HCEC 1CT (cell line): ENCODE results near the gene PCSK9.
A peak's percentile ranks its signal among the peaks of the same experiment; 100 is the strongest.

Experiments
- DNase-seq: peaks from one replicate; pipeline ENCODE4 v3.0.0-alpha.2; 2017

Gene PCSK9

DNA sequence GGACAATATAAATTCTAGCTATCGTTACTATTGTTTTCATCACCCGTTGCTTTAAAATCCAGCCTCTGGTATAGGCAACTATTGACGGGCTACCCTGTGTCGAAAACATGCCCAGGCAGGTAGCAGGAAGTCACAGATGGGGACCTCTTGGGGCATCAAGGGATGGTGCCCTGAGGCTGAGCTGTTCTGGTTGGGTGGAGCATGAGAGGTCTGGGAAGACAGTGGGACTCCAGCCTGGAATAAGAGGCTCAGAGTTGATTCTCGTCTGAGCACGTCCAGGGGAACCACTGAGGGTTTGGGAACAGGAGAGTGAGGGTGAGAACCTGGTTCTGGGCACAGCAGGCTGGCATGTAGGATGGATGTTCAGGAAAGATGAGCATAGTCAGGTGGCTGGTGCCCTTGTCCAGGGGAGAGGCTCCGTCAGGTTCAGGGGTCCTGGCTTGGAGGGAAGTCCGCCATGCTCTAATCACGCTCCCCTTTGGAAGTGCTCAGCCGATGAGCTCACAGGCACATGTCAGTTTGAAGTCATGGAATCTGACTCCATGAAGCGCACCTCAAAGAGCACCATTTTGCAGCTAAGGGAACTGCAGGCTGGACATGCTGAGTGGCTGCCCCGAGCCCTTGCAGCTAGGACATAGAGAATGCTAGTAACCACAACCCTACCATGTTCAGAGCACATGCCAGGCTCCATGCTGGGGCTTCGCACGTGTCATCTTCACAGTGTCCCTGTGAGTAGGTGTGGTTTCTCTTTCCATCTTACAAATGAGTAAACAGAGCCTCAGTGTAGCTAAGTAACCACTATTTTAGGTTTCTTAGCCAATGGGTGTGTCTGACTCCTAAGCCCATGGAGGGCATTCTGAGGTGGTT lies 21.0 kb downstream of the PCSK9 start:
- DNase-seq: no peak

DNA sequence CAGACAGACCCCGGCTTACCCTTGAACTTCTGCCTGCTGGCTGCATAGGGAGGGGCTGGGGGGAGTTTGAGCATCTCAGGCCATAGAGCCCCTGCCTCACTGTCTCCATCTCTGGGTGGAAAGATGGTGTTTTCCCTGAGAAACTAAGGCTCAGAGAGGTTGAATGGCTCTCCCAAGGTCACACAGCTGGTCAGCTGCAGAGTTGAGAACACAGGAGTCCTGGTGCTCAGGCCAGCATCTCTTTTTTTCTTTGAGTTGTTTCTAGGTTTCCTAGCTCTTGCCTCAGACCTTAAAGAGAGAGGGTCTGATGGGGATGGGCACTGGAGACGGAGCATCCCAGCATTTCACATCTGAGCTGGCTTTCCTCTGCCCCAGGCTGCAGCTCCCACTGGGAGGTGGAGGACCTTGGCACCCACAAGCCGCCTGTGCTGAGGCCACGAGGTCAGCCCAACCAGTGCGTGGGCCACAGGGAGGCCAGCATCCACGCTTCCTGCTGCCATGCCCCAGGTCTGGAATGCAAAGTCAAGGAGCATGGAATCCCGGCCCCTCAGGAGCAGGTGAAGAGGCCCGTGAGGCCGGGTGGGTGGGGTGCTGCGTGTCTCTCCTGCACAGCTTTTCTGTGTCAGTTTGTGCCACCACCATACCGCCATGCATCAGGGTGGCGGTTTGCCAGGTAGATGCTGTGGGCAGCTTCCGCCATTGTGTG lies 21.8 kb downstream of the PCSK9 start:
- DNase-seq: no peak

DNA sequence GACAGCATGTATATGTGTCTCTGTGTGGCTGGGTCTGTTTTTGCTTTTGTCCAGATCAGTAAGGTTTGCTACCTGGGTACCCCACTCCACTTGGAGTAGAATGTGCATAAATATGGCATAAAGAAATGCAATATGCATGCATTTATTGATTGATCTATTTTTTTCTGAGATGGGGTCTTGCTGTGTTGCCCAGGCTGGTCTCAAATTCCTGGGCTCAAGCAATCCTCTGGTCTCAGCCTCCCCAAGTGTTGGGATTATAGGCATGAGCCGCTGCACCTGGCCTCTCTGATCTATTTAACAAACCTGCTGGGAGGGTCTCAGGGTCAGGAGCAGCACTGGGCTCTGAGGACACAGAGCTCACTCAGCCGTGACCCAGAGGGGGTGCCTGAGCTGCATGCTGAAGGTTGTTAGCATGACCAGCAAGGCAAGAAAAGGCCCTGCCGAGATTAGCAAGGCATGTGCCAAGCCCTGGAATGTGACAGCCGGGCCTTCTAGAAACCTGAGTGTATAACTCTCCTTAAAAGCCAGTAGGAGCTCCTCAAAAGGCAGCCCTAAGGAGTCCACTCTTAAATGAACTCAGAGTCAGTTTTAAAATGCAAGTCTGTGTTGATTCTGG lies 22.5 kb downstream of the PCSK9 start:
- no peak for DNase-seq

DNA sequence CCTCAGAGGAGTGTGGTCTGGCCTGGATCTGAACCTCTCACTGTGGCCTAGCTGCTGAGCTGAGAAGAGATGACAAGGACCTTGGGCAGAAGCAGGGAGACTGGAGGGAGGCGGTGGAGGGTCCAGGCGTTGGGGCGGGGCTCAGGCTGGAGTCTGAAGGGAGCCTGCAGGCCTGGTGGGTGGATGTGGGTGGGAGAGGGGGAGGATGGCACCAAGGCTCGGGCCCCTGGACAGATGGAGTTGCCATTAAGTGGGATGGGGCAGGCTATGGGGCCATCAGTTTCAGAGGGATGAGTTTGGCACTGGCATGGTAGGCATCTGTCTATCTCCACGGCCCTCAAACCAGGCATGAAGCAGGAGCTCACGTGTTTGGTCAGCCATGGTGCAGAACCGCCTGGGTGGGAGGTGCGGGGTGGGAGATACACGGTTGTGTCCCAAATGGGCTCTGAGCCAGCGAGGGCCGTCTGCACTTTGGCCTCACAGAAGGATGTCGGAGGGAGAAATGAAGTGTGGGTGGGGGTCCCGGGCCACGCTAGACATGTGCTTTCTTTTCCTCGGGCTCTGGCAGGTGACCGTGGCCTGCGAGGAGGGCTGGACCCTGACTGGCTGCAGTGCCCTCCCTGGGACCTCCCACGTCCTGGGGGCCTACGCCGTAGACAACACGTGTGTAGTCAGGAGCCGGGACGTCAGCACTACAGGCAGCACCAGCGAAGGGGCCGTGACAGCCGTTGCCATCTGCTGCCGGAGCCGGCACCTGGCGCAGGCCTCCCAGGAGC lies 23.6 kb downstream of the PCSK9 start:
- no peak for DNase-seq

DNA sequence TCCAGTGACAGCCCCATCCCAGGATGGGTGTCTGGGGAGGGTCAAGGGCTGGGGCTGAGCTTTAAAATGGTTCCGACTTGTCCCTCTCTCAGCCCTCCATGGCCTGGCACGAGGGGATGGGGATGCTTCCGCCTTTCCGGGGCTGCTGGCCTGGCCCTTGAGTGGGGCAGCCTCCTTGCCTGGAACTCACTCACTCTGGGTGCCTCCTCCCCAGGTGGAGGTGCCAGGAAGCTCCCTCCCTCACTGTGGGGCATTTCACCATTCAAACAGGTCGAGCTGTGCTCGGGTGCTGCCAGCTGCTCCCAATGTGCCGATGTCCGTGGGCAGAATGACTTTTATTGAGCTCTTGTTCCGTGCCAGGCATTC lies 24.2 kb downstream of the PCSK9 start:
- no peak for DNase-seq

DNA sequence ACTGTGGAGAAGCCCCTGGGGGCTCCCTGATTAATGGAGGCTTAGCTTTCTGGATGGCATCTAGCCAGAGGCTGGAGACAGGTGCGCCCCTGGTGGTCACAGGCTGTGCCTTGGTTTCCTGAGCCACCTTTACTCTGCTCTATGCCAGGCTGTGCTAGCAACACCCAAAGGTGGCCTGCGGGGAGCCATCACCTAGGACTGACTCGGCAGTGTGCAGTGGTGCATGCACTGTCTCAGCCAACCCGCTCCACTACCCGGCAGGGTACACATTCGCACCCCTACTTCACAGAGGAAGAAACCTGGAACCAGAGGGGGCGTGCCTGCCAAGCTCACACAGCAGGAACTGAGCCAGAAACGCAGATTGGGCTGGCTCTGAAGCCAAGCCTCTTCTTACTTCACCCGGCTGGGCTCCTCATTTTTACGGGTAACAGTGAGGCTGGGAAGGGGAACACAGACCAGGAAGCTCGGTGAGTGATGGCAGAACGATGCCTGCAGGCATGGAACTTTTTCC lies 24.8 kb downstream of the PCSK9 start:
- DNase-seq: no peak

DNA sequence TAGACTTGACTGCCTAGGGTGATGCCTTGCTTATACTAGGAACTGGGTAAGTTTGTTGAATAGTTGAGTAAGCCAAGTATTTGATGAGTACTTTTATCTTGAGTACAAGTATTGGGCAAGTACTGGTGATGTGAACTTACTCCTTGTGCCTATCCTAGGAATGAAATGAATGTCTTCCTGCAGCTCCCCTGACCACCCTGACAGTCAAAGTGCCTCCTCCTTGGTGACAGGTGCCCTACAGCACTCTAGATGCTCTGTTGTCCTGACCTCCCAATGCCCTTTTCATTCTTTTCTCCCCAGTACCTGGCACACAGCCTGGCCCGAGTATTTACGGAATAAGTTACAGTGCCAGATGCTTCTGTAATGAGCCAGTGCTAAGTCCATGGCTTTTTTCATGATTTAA lies 25.5 kb downstream of the PCSK9 start:
- DNase-seq: peak; percentile 45

DNA sequence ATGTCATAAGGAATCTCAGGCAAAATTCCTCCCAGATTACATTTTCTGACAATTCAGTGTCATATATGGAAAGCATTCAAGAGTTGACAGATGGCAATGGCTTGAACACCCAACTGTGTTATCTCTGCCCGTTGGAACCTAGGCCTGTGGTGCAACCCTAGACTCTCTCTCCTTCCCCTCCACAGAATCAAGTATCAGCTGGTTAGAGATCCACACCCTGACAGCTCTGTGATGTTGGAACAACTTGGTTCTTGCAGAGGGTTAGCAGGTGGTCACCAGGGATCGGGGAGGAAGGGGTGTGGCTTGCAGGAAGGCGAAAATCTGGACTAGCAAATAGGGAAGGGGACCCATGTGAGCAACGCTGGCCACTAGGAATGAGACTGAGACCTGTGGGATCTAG lies 26.3 kb downstream of the PCSK9 start:
- DNase-seq: no peak

DNA sequence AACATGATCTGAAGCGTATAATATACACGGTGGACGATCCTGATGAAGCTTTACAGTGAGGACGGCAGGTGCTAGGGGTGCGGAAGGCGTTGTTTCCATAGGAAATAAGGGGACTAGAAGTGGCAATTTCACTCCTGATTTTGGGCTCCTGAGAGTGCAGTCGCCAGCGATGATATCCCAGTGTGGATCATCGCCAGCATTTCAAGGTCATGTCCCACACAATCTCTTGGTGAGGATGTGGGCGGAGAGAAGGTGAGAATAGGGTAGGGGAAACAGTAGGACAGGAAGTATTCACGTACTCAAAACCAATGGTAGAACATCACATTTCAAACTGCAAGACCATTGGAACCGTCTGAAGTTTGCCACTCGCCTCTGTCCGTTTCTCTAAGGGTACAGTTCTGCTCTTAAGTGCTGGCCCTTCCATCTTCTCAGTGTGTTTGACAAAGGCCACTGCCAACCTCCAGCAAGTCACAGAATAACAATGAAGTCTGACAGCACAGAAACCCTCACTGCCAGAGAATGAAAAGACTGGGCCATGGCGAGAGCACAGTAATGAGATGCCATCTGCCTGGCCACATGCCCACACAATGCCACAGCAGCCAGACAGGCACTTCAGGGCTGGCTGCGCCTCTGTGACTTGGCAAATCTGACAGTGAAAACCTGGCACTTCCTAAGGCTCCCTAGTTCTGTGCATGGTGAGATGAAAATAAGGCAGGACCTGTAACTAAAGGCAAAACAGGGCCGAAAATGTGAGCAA lies 27.9 kb downstream of the PCSK9 start:
- no peak for DNase-seq

DNA sequence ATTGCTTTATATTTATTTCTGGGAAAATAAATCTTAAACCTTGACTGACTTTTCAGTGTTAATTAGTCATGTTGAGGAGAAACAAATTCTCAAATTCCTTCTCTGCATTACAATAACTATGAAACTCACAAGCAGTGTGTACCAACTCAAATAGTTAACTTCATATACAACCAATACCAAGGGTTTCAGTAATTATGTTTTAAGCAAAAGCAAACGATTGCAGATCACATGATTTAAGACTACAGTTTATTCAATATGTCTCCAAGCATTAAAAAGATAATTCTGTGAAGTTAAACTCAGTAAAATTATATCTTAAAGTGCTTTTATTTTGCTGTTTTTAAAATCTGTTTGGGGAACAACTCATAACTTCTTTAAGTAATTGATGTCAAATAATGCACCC lies 28.6 kb downstream of the PCSK9 start:
- no peak for DNase-seq

DNA sequence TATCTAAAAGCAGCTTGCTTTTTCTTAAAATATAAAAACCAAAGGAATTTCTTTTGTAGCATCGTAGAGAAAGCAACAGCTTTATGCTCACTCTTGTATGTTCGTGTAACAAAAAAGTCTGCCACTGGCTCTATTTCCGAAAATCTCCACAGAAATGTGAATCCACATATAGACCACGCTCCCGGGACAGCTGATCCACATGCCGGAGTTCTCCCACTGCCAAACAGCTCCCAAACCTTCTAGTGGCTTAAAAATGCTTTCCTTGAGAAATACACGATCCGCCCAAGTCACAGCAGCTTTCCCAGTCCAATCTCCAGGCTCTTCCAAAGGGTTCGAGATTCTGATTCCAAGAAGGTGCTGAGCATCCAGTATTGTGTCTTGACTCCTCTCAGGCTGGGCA lies 29.3 kb downstream of the PCSK9 start:
- no peak for DNase-seq

DNA sequence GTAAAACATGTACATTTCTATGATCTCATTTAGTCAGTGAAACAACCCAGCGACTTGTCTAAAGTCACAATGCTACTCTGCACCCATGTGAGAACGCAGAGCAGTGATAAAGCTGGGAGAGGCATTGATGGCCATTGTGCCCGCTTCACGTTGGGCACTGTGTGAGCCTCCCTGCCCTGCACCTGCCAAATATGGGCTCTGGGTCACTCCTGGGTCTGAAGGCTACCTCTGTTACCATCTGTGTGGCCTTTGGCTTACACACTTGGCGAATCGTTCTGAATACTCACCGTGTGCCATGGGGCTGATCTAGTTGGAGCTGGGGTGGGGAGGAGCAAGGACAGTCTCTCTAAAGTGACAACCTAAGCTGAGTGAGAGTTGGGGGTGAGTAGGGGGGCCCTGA lies 29.9 kb downstream of the PCSK9 start:
- DNase-seq: no peak

DNA sequence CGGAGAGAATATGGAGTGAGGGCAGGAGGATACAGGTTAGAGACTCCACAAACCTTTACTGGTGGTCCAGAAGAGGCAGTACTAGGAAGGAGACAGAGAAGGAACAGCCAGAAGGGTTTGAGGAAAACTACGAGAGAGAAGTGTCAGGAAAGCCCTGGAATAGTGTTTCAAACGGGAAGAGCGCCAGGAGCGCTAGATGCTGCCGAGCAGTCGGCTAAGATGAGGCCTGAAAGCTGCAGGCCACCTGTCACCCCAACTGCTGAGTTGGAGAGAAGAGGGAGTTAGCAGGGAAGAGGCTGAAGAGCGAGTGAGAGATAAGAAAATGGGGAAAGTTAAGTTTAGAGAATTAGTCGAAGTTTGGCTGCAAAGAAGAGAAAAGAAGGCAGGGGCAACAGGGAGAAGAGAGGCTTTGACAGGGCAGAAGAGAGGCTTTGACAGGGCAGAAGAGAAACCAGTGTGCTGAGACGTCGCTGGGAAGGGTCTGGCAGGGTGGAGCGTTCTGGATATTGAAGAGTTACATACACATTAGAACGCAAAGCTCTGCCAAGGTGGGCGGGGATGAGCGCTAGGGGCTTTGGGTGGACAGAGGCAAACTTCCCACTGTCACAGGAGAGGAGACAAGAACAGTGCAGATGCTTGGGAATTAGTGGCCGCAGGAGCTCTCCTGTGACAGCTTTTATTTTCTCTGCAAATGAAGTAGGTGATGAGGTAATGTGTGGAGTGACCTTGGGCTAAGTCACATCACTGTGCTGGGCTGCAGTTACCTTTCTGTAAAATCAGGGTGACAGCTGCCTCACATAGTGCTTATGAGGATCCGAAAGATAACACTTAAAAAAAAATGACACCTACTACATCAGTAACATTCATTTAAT lies 31.2 kb downstream of the PCSK9 start:
- no peak for DNase-seq

DNA sequence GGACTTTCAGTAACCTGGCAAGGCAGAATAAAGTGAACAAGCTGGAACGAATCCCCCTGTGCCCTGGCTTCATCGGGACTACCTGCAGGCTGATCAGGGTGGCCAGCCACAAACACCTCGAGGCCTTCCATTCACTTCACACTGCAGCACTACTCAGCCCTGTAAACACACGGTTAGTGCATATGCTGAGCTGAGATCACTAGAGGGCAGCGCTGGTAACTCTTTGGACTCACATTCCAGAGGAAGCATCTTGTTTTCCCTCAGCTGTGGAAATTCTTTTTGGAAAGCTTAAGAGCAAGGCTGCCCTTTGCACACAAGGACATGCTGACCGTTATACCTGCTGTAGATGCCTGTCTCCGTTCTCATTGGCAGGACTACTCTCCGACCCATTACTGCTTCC lies 32.1 kb downstream of the PCSK9 start:
- DNase-seq: peak; percentile 47

DNA sequence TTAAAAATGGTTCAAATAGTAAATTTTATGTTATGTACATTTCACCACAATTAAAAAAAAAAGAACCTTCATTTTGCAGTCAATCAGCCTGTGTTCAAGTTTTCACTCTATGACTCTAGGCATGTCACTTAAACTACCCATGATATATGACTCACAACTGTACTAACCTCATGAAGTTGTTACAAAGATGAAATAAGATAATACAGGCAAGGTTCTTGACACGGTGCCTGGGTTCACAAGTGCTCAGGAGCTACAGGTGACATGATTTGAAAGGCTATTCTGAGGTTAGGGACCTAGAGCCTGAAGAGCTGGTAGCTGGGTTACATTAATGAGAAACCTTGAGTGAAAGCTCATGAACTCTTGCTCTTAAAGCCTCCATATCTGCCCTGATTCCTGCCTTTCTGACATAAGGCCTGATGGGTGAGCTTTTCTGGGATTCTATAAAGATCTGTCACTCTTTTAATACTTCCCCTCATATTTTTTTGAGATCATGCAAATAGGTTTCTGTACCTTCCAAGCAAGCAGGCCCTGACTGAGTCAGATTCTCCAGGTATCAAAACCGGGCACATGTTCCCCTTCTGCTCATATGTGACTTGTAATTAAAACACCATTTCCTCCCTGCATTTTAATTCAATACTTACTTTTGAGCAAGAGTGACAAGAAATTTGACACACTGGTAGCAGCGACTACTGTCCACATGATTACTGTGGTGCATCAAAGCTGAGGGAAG lies 34.0 kb downstream of the PCSK9 start:
- DNase-seq: no peak

DNA sequence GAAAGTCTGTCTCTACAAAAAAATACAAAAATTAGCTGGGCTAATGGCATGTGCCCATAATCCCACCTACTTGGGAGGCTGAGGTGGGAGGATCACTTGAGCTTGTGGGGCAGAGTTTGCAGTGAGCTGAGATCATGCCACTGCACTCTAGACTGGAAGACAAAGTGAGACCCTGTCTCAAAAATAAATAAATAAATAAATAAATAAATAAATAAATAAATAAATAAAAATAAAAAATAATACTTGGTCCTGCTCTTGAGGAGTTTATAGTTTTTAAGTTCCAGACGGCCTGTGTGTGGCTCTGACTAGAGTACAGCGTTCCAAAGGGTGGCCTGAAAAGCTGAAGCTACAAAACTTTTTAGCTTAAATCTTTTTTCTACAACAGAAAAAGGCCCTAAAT lies 35.1 kb downstream of the PCSK9 start:
- no peak for DNase-seq

DNA sequence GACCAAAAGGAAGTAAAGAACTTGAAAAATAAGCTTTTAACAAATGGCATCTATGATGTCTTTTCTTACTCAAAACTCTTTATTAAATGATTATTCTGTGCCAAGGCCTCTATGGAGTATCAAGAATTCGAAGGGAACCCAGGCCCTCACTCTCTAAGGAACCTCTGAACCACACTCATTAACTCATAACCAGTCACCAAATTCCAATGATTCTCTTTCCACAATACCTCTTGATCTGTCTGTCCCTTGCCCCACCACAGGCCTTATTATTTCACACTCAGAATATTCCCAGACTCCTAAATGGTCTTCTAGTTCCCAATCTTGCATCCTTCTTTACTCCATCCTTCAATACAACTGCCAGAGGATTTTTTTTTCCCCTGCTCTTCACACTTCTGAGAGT lies 37.0 kb downstream of the PCSK9 start:
- DNase-seq: no peak

DNA sequence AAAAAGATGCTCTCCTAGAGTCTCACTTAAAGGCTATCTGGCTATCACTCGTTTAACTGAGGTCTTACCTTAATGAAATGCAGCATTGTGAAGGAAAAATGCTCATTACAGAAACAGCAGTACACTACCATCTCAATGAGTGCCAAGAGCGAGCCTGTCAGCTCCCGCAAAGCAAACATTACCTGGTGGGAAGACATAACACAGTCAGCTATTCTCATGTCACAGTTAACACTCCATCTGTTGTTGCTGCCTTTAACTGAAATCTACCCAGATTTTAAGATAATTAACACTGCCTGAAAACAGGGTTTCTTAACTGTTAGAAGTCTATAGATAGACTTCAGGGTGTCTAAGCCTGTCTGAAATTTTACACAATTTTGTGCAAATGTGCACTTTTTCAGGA lies 39.1 kb downstream of the PCSK9 start:
- no peak for DNase-seq

DNA sequence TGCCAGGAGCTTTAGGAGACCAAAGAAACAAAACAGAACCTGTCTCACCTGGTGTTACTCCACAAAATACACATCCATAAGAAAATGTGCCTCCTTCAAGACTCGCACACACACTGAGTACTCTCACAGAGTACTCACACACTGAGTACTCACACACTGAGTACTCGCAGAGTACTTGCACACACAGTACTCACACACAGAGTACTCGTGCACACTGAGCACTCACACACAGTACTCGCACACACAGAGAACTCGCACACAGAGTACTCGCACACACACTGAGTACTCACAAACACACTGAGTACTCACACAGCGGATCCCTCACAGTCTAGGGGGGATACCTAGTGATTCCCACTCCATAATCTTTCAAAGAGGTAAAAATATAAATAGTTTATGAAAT lies 40.3 kb downstream of the PCSK9 start:
- no peak for DNase-seq

DNA sequence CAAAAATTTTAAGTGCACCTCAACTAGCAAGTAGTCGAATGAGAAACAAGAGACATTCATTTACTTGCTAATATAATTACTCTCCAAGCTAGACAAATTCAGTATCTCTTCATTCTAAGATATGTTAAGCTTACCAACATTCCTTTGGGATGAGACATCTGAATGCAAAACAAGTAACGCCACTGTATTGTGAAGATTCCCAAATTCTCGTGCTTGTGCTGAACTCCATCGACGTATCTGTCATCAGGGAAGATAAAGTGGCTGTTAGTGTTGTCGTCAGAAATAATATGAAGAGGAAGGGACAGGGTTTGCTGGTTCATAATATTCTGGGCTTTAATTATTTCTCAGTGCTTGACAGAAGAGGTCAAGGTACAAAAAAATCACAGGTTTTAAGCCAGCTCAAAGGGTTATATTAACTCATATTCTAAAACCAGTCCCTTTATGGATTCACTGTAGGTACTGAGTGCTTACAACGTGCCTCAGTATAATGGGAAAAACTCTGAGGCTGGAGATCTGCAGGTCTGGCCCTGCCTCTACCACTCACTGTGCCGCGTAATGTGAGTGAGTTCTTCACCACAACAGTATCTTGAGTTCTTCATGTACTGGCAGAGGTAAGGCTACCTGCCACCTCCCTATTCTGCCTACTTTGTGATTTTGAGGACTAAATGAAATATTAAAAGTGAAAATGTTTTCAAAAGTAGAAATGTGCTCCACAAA lies 42.0 kb downstream of the PCSK9 start:
- DNase-seq: peak; percentile 70
